ENCODE measurements around the gene ITPR3. TPM values are rescaled to one million over a fixed set of nuclear protein-coding genes. Genes with fewer than 3 reads are reported as not detected.

The ITPR3 gene
- total and polyA plus RNA-seq, 2 experiments from 2014 or later = 4.9 to 10.4 TPM

GRCh38 chr6:33739571-33739970 lies 118.4 kb downstream of the ITPR3 start:
- H3K9me3 ChIP-seq (ENCODE audit: low read depth) = no peaks in the 10 kb centered on the region
- DNase-seq = no peak
- WGBS, 2 experiments (ENCODE audit: low coverage in 1 of 2, low lambda C conversion rate in 2 of 2, missing lambda C conversion rate in 2 of 2) = 64 to 75% methylated on average over 5 of the region's 5 CpGs
- H3F3A ChIP-seq (ENCODE audit: insufficient read depth) = no peaks in the 10 kb centered on the region
- no peak overlapping the region for H2AFZ ChIP-seq
- no peak overlapping the region for H3K27ac ChIP-seq
- H3K79me2 ChIP-seq (ENCODE audit: insufficient read depth) = no peaks in the 10 kb centered on the region
- TF ChIP-seq EZH2phosphoT487 (IDR thresholded peaks at IDR 0.05; ENCODE audit: insufficient read depth, low read depth) = no peak
- no peak for TF ChIP-seq EZH2 (IDR thresholded peaks at IDR 0.05; ENCODE audit: insufficient read depth, poor library complexity, severe bottlenecking)
- no peak overlapping the region for H3K4me3 ChIP-seq
- H3K9ac ChIP-seq = no peak overlapping the region
- no peak overlapping the region for H3K4me2 ChIP-seq (ENCODE audit: unreplicated experiment)
- no peaks in the 10 kb centered on the region for H4K20me1 ChIP-seq (ENCODE audit: insufficient read depth)
- no peaks in the 10 kb centered on the region for H3K4me1 ChIP-seq (ENCODE audit: insufficient read depth)
- H3K9me2 ChIP-seq (ENCODE audit: insufficient read depth) = no peaks in the 10 kb centered on the region
- no peaks in the 10 kb centered on the region for H3K36me3 ChIP-seq (ENCODE audit: low read depth)
- 0 out of 2 replicates have a peak, but pooled peaks cover 6% of the 10 kb centered on the region for H3K27me3 ChIP-seq (replicated peaks; ENCODE audit: insufficient read depth)
- in situ Hi-C loops (cut with MboI) = no loop called here

GRCh38 chr6:33740204-33740608 lies 119.1 kb downstream of the ITPR3 start:
- no peak overlapping the region for H3K27ac ChIP-seq
- H2AFZ ChIP-seq = no peak overlapping the region
- no peaks in the 10 kb centered on the region for H3K4me1 ChIP-seq (ENCODE audit: insufficient read depth)
- no peaks in the 10 kb centered on the region for H3K36me3 ChIP-seq (ENCODE audit: low read depth)
- in situ Hi-C loops (cut with MboI) = no loop called here
- TF ChIP-seq EZH2 (IDR thresholded peaks at IDR 0.05; ENCODE audit: insufficient read depth, poor library complexity, severe bottlenecking) (no peak), EZH2phosphoT487 (IDR thresholded peaks at IDR 0.05; ENCODE audit: insufficient read depth, low read depth) (no peak)
- no peak overlapping the region for H3K4me3 ChIP-seq
- H3K4me2 ChIP-seq (ENCODE audit: unreplicated experiment) = no peak overlapping the region
- no peaks in the 10 kb centered on the region for H3K9me3 ChIP-seq (ENCODE audit: low read depth)
- DNase-seq = no peak
- no peaks in the 10 kb centered on the region for H3F3A ChIP-seq (ENCODE audit: insufficient read depth)
- H3K9ac ChIP-seq = no peak overlapping the region
- WGBS, 2 experiments (ENCODE audit: low coverage in 1 of 2, low lambda C conversion rate in 2 of 2, missing lambda C conversion rate in 2 of 2) = 73 to 78% methylated on average over 6 of the region's 6 CpGs
- no peaks in the 10 kb centered on the region for H3K9me2 ChIP-seq (ENCODE audit: insufficient read depth)
- 0 out of 2 replicates have a peak, but pooled peaks cover 6% of the 10 kb centered on the region for H3K27me3 ChIP-seq (replicated peaks; ENCODE audit: insufficient read depth)
- H3K79me2 ChIP-seq (ENCODE audit: insufficient read depth) = no peaks in the 10 kb centered on the region
- H4K20me1 ChIP-seq (ENCODE audit: insufficient read depth) = no peaks in the 10 kb centered on the region

GRCh38 chr6:33740794-33741193 lies 119.7 kb downstream of the ITPR3 start:
- Histone ChIP-seq H4K20me1 (ENCODE audit: insufficient read depth) (no peaks in the 10 kb centered on the region), H3K9ac (no peak overlapping the region)
- 72 to 79% methylated on average over 5 of the region's 5 CpGs for WGBS, 2 experiments (ENCODE audit: low coverage in 1 of 2, low lambda C conversion rate in 2 of 2, missing lambda C conversion rate in 2 of 2)

GRCh38 chr6:33742092-33742491 lies 121.0 kb downstream of the ITPR3 start:
- in situ Hi-C loops (cut with MboI) = no loop called here
- no peaks in the 10 kb centered on the region for H3K36me3 ChIP-seq (ENCODE audit: low read depth)
- 0 out of 2 replicates have a peak, but pooled peaks cover 6% of the 10 kb centered on the region for H3K27me3 ChIP-seq (replicated peaks; ENCODE audit: insufficient read depth)
- no peak overlapping the region for H2AFZ ChIP-seq
- H4K20me1 ChIP-seq (ENCODE audit: insufficient read depth) = no peaks in the 10 kb centered on the region
- peak; percentile 65 for DNase-seq
- no peaks in the 10 kb centered on the region for H3K9me3 ChIP-seq (ENCODE audit: low read depth)
- no peaks in the 10 kb centered on the region for H3K79me2 ChIP-seq (ENCODE audit: insufficient read depth)
- no peaks in the 10 kb centered on the region for H3F3A ChIP-seq (ENCODE audit: insufficient read depth)
- no peak overlapping the region for H3K4me2 ChIP-seq (ENCODE audit: unreplicated experiment)
- H3K4me1 ChIP-seq (ENCODE audit: insufficient read depth) = peaks cover 9% of the 10 kb centered on the region
- WGBS, 2 experiments (ENCODE audit: low coverage in 1 of 2, low lambda C conversion rate in 2 of 2, missing lambda C conversion rate in 2 of 2) = 17 to 19% methylated on average over 9 of the region's 9 CpGs
- H3K9ac ChIP-seq = no peak overlapping the region
- H3K4me3 ChIP-seq = no peak overlapping the region
- no peaks in the 10 kb centered on the region for H3K9me2 ChIP-seq (ENCODE audit: insufficient read depth)
- H3K27ac ChIP-seq = no peak overlapping the region
- no peak for TF ChIP-seq EZH2 (IDR thresholded peaks at IDR 0.05; ENCODE audit: insufficient read depth, poor library complexity, severe bottlenecking)
- TF ChIP-seq EZH2phosphoT487 (IDR thresholded peaks at IDR 0.05; ENCODE audit: insufficient read depth, low read depth) = no peak

More at GRCh38 chr6:33740794-33741193, 119.7 kb downstream of the ITPR3 start:
- H3K4me3 ChIP-seq = no peak overlapping the region
- no peak overlapping the region for H3K27ac ChIP-seq
- no peaks in the 10 kb centered on the region for H3K36me3 ChIP-seq (ENCODE audit: low read depth)
- H3K9me3 ChIP-seq (ENCODE audit: low read depth) = no peaks in the 10 kb centered on the region
- no peaks in the 10 kb centered on the region for H3K9me2 ChIP-seq (ENCODE audit: insufficient read depth)
- peaks cover 1% of the 10 kb centered on the region for H3K4me1 ChIP-seq (ENCODE audit: insufficient read depth)
- no peaks in the 10 kb centered on the region for H3F3A ChIP-seq (ENCODE audit: insufficient read depth)
- TF ChIP-seq EZH2 (IDR thresholded peaks at IDR 0.05; ENCODE audit: insufficient read depth, poor library complexity, severe bottlenecking) (no peak), EZH2phosphoT487 (IDR thresholded peaks at IDR 0.05; ENCODE audit: insufficient read depth, low read depth) (no peak)
- H3K79me2 ChIP-seq (ENCODE audit: insufficient read depth) = no peaks in the 10 kb centered on the region
- no peak overlapping the region for H3K4me2 ChIP-seq (ENCODE audit: unreplicated experiment)
- in situ Hi-C loops (cut with MboI) = no loop called here
- 0 out of 2 replicates have a peak, but pooled peaks cover 6% of the 10 kb centered on the region for H3K27me3 ChIP-seq (replicated peaks; ENCODE audit: insufficient read depth)
- DNase-seq = no peak
- H2AFZ ChIP-seq = no peak overlapping the region

- in situ Hi-C loops (cut with MboI) = no loop called here
- H3K9me3 ChIP-seq (ENCODE audit: low read depth) = no peaks in the 10 kb centered on the region
Observed at GRCh38 chr6:33742837-33743236, 121.7 kb downstream of the ITPR3 start.

More at GRCh38 chr6:33742837-33743236, 121.7 kb downstream of the ITPR3 start:
- Histone ChIP-seq H3K27me3 (replicated peaks; ENCODE audit: insufficient read depth) (0 out of 2 replicates have a peak, but pooled peaks cover 6% of the 10 kb centered on the region), H2AFZ (no peak overlapping the region), H3K27ac (no peak overlapping the region), H3K4me2 (ENCODE audit: unreplicated experiment) (no peak overlapping the region), H3F3A (ENCODE audit: insufficient read depth) (no peaks in the 10 kb centered on the region), H3K4me3 (no peak overlapping the region), H3K4me1 (ENCODE audit: insufficient read depth) (peaks cover 9% of the 10 kb centered on the region), H3K36me3 (ENCODE audit: low read depth) (no peaks in the 10 kb centered on the region), H4K20me1 (ENCODE audit: insufficient read depth) (no peaks in the 10 kb centered on the region), H3K9me2 (ENCODE audit: insufficient read depth) (no peaks in the 10 kb centered on the region), H3K79me2 (ENCODE audit: insufficient read depth) (no peaks in the 10 kb centered on the region), H3K9ac (no peak overlapping the region)
- DNase-seq = no peak
- TF ChIP-seq EZH2phosphoT487 (IDR thresholded peaks at IDR 0.05; ENCODE audit: insufficient read depth, low read depth) (no peak), EZH2 (IDR thresholded peaks at IDR 0.05; ENCODE audit: insufficient read depth, poor library complexity, severe bottlenecking) (no peak)
- WGBS, 2 experiments (ENCODE audit: low coverage in 1 of 2, low lambda C conversion rate in 2 of 2, missing lambda C conversion rate in 2 of 2) = 61 to 62% methylated on average over 7 of the region's 7 CpGs

Data from GM23248 (cell line).